Measurements from ENCODE around the gene LRRC49.

GRCh38 chr15:71055461-71055860 is 162.8 kb downstream of the LRRC49 start:
- TF ChIP-seq CTCF (IDR thresholded peaks at IDR 0.05; ENCODE audit: insufficient read depth, low read depth, low read length) (no peak), EZH2 (IDR thresholded peaks at IDR 0.05; ENCODE audit: insufficient read depth, low read length) (no peak)

Measured in astrocyte (in vitro differentiated cells and primary cell).